GM19455 (cell line): ENCODE measurements around the gene ADGRL1.

Experiments
- ATAC-seq: cut with Tn5 transposase; IDR thresholded peaks from one replicate; pipeline ENCODE4 v1.9.1; 2021; ENCODE audit not compliant: unreplicated experiment

The ADGRL1 gene

GRCh38 chr19:14114854-14115253, 91.1 kb downstream of the ADGRL1 start:
- no peak for ATAC-seq

DNA sequence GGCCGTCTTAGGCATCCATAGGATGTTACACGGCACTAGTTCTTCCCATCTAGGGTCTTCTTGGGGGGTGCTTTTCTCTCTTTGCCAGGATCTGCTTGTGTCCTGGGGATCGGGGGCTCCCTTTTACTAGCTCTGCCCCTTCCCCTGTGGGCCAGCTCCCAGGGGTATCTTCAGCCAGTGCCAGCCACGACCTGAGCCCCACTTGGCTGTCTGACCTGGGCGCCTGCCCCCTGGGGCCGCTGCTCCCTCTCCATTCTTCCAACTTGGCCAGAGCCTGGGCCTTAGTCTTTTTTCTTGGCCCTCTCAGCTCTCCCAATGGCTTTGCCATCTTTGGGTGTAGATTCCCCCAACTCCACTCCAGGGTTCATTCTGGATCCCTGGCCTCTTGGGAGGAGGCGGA, 91.5 kb downstream of the ADGRL1 start:
- ATAC-seq, result no peak

DNA sequence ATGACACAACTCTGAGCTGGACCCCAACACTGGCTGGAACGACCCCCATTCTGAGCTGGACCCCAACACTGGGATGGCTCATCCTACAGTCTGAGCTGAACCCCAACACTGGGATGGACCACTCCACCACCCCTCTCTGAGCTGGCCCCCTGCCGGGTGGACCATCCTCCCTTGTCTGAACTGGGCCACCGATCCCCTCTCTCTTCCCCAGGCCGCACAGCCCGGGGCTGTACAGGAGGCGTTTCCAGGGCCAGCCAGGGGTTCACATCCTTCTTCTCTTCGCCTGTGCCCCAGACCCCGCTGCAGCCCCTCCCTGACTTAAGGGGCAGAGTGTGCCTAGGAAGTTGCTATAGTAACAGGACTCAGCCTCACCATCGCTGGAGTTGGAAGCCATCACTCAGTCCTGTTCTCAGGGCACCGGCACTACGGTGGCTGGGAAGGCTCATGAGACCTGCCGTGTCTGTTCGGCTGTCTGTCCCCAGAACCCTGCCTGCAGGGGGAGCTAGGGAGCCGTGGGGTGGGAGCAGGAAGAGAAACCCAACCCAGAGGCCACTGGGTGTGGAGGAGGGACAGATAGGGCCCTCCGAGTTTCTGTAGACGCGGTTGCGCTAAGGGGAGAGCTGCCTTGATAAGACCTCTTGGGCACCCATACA, 92.1 kb downstream of the ADGRL1 start:
- no peak for ATAC-seq

GRCh38 chr19:14112809-14113385, 93.1 kb downstream of the ADGRL1 start:
- ATAC-seq, result no peak

DNA sequence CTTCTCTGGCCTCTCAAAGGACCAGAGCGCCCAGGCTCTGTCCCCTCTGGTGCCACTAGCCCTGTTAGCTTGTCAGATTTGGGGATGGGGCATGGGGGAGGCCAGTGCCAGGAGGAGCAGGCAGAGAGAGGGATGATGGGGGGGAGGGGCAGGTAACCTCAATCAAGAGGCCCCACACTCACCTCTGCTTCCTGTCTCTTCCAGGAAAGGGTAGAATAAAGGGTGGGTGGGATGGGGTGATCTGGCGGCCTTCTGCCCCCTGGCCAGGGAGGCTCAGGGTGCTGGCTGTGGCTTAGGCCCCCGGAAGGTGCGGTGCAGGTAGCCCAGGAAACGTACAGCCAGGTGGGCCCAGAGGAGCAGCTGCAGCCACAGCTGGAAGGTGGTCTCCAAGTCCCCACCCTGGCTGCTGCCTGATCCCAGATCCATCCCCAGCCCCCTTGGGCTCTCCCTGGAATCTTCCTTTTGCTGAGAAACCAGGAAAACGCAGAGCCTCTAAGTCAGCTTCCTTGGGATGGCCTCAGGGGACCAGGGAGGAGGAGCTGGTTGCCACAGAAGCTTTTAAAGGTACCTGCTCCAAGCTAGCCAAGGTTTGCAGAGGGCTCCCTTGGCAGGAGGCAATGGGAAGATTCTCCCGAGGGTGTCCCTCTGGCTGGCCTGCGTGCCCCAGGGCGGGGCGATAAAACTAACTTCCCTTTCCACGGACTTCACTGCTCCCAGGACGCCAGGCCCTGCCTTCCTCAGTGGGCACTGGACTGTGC, 93.7 kb downstream of the ADGRL1 start:
- no peak for ATAC-seq

DNA sequence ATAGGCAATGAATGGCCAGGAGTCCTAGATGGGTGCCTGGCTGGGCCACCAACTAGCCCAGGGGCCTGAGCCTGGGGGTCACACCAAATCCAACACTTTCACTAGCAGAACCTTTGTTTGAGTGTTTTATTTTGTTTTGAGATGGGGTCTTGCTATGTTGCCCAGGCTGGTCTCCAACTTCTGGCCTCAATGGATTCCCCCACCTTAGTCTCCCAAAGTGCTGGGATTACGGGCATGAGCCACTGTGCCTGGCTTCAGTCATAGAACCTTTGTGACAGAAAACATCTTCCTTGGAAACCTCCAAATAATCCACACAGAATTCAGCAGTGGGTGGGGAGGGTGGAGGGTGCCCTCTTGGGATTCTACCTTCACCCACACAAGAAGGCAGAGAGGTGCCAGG, 94.5 kb downstream of the ADGRL1 start:
- no peak for ATAC-seq

GRCh38 chr19:14110650-14111049, 95.3 kb downstream of the ADGRL1 start:
- no peak for ATAC-seq

- ATAC-seq, result no peak
Measured at GRCh38 chr19:14107581-14108461, 98.1 kb downstream of the ADGRL1 start.

DNA sequence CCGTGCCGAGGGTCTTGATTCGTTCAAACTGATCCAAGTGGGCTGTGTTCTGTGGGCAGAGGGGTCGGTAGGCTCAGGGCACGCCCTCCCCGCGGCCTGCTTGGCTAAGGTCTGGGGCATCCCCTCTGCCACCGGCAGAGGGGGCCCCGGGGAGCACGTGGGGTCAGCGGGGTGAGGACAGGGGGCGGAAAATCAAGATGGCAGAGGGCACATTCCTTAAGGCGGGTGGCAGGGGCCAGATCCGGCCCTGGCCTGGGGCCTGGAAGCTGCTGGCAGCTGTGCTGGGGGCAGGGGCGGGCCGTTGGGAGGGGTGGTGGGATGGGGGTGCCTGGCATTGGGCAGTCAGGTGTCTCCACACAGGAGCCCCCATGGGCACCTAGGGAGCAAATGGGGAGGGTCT, 99.1 kb downstream of the ADGRL1 start:
- ATAC-seq, result no peak

GRCh38 chr19:14105680-14106079, 100.3 kb downstream of the ADGRL1 start:
- no peak for ATAC-seq

DNA sequence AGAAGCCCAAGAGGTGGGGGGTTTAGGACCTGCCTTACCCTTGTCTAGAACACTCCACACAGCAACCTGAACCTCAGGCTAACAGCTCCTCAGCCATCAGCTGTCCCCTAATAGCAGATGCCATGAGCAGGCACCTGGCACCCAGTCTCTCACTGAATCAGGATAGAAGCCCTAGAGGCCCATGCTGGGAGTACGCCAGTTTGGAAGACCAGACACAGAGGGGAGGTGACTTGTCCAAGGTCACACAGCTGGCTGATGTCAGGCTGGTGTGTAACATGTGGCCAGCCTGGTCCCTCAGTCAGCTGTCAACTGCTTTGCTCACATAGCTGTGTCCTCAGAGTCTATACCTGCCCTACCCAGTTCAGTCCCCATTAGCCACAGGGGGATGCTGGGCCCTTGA, 102.7 kb downstream of the ADGRL1 start:
- no peak for ATAC-seq

- ATAC-seq, result no peak
Measured at GRCh38 chr19:14102756-14103155, 103.2 kb downstream of the ADGRL1 start.

- no peak for ATAC-seq
Measured at GRCh38 chr19:14102102-14102696, 103.8 kb downstream of the ADGRL1 start.

GRCh38 chr19:14101003-14101545, 104.9 kb downstream of the ADGRL1 start:
- no peak for ATAC-seq
